Ovary (tissue), 3 donors: ENCODE measurements around the gene SLC47A2.

ENCODE experiments used
- EP300 ChIP-seq: sonication (generic); formaldehyde crosslinking; IDR thresholded peaks from one replicate; pipeline ENCODE4 v1.6.1; 2017; ENCODE audit warnings: antibody characterized with exemption
- POLR2A ChIP-seq: fragments of 450-650 bp; IDR thresholded peaks from one replicate; pipeline ENCODE4 v1.6.1; 2017; ENCODE audit warnings: antibody characterized with exemption, mild to moderate bottlenecking, moderate library complexity
- TF ChIP-seq, protein P1 (sequence below), 3 donors: fragments of 450-650 bp in 2 of 3; fragments of 200-600 bp in 1 of 3; IDR thresholded peaks; one replicate each; pipeline versions ENCODE4 v1.5.1 to v1.8.0; 2016 to 2022; ENCODE audit warnings: antibody characterized with exemption in 3 of 3, mild to moderate bottlenecking in 1 of 3
- donor health status: DM: no; HTN: no; CAD: no.

DNA sequence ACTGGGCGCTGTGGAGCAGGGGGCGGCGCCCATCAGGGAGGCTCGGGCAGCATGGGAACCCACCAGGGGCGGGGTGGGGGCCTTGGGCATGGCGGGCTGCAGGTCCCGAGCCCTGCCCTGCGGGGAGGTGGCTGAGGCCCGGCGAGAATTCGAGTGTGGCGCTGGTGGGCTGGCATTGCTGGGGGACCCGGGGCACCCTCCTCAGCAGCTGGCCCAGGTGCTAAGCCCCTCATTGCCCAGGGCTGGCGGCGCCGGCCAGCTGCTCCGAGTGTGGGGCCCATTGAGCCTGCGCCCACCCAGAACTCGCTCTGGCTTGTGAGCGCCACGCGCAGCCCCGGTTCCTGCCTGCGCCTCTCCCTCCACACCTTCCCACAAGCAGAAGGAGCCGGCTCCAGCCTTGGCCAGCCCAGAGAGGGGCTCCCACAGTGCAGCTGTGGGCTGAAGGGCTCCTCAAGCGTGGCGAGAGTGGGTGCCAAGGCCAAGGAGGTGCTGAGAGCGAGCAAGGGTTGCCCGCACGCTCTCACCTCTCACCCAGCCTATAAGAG, 62.0 kb downstream of the SLC47A2 start:
- TF ChIP-seq, protein P1, sequence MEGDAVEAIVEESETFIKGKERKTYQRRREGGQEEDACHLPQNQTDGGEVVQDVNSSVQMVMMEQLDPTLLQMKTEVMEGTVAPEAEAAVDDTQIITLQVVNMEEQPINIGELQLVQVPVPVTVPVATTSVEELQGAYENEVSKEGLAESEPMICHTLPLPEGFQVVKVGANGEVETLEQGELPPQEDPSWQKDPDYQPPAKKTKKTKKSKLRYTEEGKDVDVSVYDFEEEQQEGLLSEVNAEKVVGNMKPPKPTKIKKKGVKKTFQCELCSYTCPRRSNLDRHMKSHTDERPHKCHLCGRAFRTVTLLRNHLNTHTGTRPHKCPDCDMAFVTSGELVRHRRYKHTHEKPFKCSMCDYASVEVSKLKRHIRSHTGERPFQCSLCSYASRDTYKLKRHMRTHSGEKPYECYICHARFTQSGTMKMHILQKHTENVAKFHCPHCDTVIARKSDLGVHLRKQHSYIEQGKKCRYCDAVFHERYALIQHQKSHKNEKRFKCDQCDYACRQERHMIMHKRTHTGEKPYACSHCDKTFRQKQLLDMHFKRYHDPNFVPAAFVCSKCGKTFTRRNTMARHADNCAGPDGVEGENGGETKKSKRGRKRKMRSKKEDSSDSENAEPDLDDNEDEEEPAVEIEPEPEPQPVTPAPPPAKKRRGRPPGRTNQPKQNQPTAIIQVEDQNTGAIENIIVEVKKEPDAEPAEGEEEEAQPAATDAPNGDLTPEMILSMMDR (IDR thresholded peaks at IDR 0.05): no peak
- TF ChIP-seq POLR2A (no peak), EP300 (no peak)
